ENCODE data around the gene PRXL2A. TPM values are rescaled to one million over a fixed set of nuclear protein-coding genes. Genes with fewer than 3 reads are reported as not detected.
"Not testable (repeated sequence)": the region's sequence is repeated elsewhere in the genome, so short reads cannot be mapped to it uniquely, and the experiment has no call there.

The PRXL2A gene
- total RNA-seq, 1 donor = 6.5 TPM

- peak in 1 of 3 donors; percentile 44 for DNase-seq (ENCODE audit: low read depth in 2 of 3, low spot score in 2 of 3)
These were observed 2.3 kb downstream of the PRXL2A start for GRCh38 chr10:80410578-80411145.

DNA sequence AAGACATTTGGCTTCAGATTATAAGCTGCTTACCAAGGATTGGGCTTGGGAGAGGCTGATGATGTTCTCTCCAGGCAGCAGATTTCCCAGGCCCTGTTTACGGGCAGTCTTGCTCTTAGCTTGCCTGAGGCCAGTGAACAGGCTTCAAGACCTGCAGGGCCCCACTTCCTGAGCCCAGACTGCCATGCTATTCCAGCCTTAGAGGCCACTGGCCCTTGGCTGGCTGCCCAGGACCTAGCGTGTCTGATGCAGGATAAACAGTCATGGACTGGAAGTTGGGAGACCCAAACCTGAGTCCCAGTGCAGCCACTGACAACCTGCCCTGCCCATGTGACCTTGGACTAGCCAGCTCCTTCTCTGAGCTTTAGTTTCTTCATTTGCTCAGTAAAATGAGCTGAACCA is 2.9 kb downstream of the PRXL2A start:
- DNase-seq (ENCODE audit: low read depth in 2 of 3, low spot score in 2 of 3) = no peak

GRCh38 chr10:80411681-80412220 is 3.4 kb downstream of the PRXL2A start:
- no peak for DNase-seq (ENCODE audit: low read depth in 2 of 3, low spot score in 2 of 3)

DNA sequence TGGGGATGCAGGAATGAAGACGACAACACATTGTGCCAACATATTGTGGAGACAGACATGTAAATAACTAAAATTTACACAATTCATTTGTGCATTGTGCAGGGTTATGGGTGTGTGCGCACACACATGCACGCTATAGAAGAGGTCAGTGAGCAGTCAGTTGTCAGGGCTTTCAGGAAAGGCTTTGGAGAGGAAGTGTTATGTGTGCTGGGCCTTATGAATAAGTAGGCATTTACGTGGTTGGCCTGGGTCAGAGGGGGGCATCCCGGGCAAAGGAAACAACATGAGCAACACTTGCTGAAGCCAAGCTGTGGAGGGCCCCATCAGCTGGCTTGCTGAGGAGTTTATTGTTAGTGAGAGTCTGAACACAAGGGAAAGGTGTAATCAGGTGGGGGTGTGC is 4.1 kb downstream of the PRXL2A start:
- no peak for DNase-seq (ENCODE audit: low read depth in 2 of 3, low spot score in 2 of 3)

- peak in 1 of 3 donors; percentile 37 for DNase-seq (ENCODE audit: low read depth in 2 of 3, low spot score in 2 of 3)
These were observed 5.1 kb downstream of the PRXL2A start for GRCh38 chr10:80413271-80413996.

GRCh38 chr10:80414142-80414895 is 6.0 kb downstream of the PRXL2A start:
- no peak for DNase-seq (ENCODE audit: low read depth in 2 of 3, low spot score in 2 of 3)

- DNase-seq (ENCODE audit: low read depth in 2 of 3, low spot score in 2 of 3) = no peak
These were observed 7.6 kb downstream of the PRXL2A start for GRCh38 chr10:80415734-80416478.

DNA sequence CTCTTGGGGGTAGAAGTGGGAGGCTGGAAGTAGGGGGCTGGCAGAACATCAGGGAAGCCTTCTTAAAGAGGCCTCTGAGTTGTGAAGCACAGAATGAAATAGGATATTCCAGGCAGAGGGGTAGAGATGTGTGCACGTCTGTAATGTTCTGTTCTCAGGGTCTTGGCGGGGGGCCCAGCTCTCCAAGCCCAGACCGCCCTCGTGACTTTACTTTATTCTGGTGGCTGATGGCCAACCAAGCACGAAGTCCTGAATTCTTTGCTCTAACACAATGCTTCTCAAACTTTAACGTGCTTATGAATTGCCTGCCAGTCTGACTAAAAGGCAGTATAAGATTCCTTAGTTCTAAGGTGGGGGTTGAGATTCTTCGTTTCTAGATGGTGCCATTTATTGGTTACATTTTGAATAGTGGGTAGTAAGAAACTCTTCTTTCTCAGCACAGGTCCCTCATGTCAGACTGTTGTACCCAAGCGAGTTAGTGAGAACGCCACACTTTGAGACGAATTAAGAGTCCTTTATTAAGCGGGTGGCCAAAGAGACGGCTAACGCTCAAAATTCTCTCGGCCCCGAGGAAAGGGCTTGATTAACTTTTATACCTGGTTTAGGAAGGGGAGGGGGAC is 8.2 kb downstream of the PRXL2A start:
- no peak for DNase-seq (ENCODE audit: low read depth in 2 of 3, low spot score in 2 of 3)

- not testable (repeated sequence) for DNase-seq (ENCODE audit: low read depth in 2 of 3, low spot score in 2 of 3)
These were observed 8.9 kb downstream of the PRXL2A start for GRCh38 chr10:80417256-80417655.

- no peak for DNase-seq (ENCODE audit: low read depth in 2 of 3, low spot score in 2 of 3)
These were observed 12.8 kb downstream of the PRXL2A start for GRCh38 chr10:80421050-80421706.

GRCh38 chr10:80421707-80422536 is 13.6 kb downstream of the PRXL2A start:
- no peak for DNase-seq (ENCODE audit: low read depth in 2 of 3, low spot score in 2 of 3)

GRCh38 chr10:80425901-80426300 is 17.6 kb downstream of the PRXL2A start:
- no peak for DNase-seq (ENCODE audit: low read depth in 2 of 3, low spot score in 2 of 3)

- no peak for DNase-seq (ENCODE audit: low read depth in 2 of 3, low spot score in 2 of 3)
These were observed 19.2 kb downstream of the PRXL2A start for GRCh38 chr10:80427541-80427940.

DNA sequence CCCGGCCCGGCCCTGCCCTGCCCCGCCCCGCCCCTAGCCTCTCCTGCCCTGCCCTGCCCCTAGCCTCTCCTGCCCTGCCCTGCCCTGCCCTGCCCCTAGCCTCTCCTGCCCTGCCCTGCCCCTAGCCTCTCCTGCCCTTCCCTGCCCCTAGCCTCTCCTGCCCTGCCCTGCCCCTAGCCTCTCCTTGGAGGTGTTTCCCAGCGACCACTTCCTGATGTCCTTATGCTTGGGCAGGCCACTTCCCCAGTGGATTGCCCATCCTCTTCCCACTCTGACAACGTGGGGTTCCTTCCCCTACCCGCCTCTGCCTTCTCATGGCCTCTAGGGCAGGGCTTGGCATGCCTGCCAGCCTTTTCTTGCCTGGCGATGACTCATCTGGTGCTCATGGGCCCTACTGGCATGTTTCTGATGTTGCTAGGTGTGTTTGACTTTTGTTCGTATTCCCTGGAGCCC is 21.2 kb downstream of the PRXL2A start:
- no peak for DNase-seq (ENCODE audit: low read depth in 2 of 3, low spot score in 2 of 3)

- no peak for DNase-seq (ENCODE audit: low read depth in 2 of 3, low spot score in 2 of 3)
These were observed 24.8 kb downstream of the PRXL2A start for GRCh38 chr10:80433134-80433533.

GRCh38 chr10:80436446-80437098 is 28.2 kb downstream of the PRXL2A start:
- DNase-seq (ENCODE audit: low read depth in 2 of 3, low spot score in 2 of 3) = no peak

DNA sequence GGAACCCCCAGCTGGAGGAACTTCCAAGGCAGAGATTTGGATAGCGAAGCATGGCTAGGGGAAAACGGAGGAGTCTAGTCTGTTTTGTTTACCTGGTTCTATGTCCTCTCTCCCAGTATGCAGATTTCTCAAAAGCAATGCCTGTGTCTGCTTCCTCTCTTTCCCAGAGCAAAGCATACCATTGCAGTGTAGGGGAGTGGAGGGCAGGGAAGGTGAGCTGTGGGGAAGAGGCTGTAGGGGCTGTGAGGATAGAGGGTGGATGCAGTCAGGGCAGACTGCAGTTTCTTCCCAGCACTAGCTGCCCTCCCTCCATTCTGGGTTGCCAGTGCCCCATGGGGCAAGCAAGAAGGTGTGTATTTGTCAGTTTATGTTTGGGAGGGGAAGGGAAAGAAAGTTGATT is 28.9 kb downstream of the PRXL2A start:
- no peak for DNase-seq (ENCODE audit: low read depth in 2 of 3, low spot score in 2 of 3)

DNA sequence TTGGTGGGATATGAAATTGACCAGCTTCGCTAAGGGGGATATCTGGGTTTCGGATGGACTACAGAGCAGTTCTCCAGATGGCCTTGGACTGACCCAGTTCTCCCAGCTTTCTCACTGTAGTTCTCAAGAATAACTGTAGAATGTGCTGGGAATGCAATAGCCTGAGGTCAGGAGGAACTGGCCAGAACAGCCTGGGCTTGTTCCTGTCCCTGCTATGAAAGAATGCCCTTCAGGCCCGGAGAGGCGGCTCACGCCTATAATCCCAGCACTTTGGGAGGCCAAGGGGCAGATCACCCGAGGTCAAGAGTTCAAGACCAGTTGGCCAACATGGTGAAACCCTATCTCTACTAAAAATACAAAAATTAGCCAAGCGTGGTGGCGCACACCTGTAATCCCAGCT is 33.5 kb downstream of the PRXL2A start:
- no peak for DNase-seq (ENCODE audit: low read depth in 2 of 3, low spot score in 2 of 3)

Measured in hematopoietic multipotent progenitor cell (in vitro differentiated cells).